Spleen (tissue), 11 donors: ENCODE results near the gene INPP4A. TPM values are rescaled to one million over a fixed set of nuclear protein-coding genes. Genes with fewer than 3 reads are reported as not detected.

Experiments used
- DNase-seq: peaks from one replicate; pipeline ENCODE4 v3.0.0-alpha.2; 2020
- H3K27ac ChIP-seq, 8 donors: fragments of 200-600 bp; sonication (generic) in 7 of 8; 1 replicate in 4 of 8; 2 replicates in 4 of 8; pipeline versions ENCODE4 v1.5.0 to v1.8.0; 2016 to 2021; ENCODE audit warnings: inconsistent platforms in 4 of 8, mild to moderate bottlenecking in 4 of 8, moderate library complexity in 1 of 8
- H3K27me3 ChIP-seq, 7 donors: fragments of 200-600 bp; sonication (generic) in 6 of 7; replicated peaks in 1 of 7; 1 replicate in 4 of 7; 2 replicates in 3 of 7; pipeline versions ENCODE4 v1.5.0 to v1.8.0; 2016 to 2021; ENCODE audit warnings: inconsistent platforms in 3 of 7, mild to moderate bottlenecking in 1 of 7
- H3K36me3 ChIP-seq, 6 donors: fragments of 200-600 bp; sonication (generic) in 5 of 6; 1 replicate in 4 of 6; 2 replicates in 2 of 6; pipeline versions ENCODE4 v1.5.0 to v1.8.0; 2016 to 2021; ENCODE audit warnings: inconsistent platforms in 2 of 6
- H3K4me1 ChIP-seq, 6 donors: fragments of 200-600 bp; sonication (generic) in 5 of 6; 1 replicate in 3 of 6; 2 replicates in 3 of 6; pipeline versions ENCODE4 v1.5.0 to v1.8.0; 2016 to 2021; ENCODE audit warnings: inconsistent platforms in 3 of 6
- H3K4me3 ChIP-seq, 8 donors: fragments of 200-600 bp; sonication (generic) in 7 of 8; 1 replicate in 4 of 8; 2 replicates in 4 of 8; pipeline versions ENCODE4 v1.5.0 to v1.8.0; 2016 to 2021; ENCODE audit warnings: inconsistent platforms in 4 of 8, mild to moderate bottlenecking in 4 of 8, moderate library complexity in 2 of 8
- H3K9me3 ChIP-seq, 8 donors: fragments of 200-600 bp; sonication (generic) in 7 of 8; 1 replicate in 4 of 8; 2 replicates in 4 of 8; pipeline versions ENCODE4 v1.5.0 to v1.8.0; 2016 to 2021; ENCODE audit warnings: inconsistent platforms in 4 of 8
- POLR2A ChIP-seq, 3 donors: fragments of 450-650 bp; IDR thresholded peaks; one replicate each; pipeline ENCODE4 v1.5.1; 2017; ENCODE audit warnings: antibody characterized with exemption in 3 of 3, mild to moderate bottlenecking in 1 of 3
- POLR2AphosphoS5 ChIP-seq, 3 donors: sonication (generic); formaldehyde crosslinking; IDR thresholded peaks; one replicate each; pipeline ENCODE4 v1.5.1; 2017; ENCODE audit warnings: antibody characterized with exemption in 3 of 3
- WGBS, 5 donors: extraction: QIAGEN DNeasy Blood & Tissue Kit in 3 of 5; methylation state at CpG; one replicate each; pipeline versions ENCODE4 v1.1.5 to v1.1.7; 2013 to 2018; 5-methylcytosine and 5-hydroxymethylcytosine counted together
- intact Hi-C: fragments of 100-400 bp; cut with DNase I; formaldehyde crosslinking; loops from one replicate; pipeline ENCODE4 v1.15.0; 2023; ENCODE audit warnings: low total_unique reads
- polyA plus RNA-seq, 3 donors: library from polyadenylated mRNA; stranded (reverse); fragments of 200-250 nt; gene quantifications; one replicate each; pipeline ENCODE4 v1.2.1, GENCODE V29; 2013
- total RNA-seq, 7 donors: library from RNA; depleted of rRNA in 3 of 7; stranded (reverse); fragments of >200 nt in 3 of 7; fragmentation: NEBNext Ultra II Directional in 4 of 7; extraction: Animal tissue kit (Norgen Biotek cat#: 25700) in 4 of 7; gene quantifications; one replicate each; pipeline versions ENCODE4 v1.1.0 to v1.2.1, GENCODE V29; 2016 to 2021
- TF ChIP-seq, protein P1 (sequence below), 11 experiments: fragments of 200-600 bp in 7 of 11; fragments of 450-650 bp in 4 of 11; sonication (generic) in 4 of 11; IDR thresholded peaks in 8 of 11; conservative IDR thresholded peaks in 3 of 11; 1 replicate in 7 of 11; 2 replicates in 4 of 11; pipeline versions ENCODE4 v1.4.0 to v1.8.0; 2016 to 2021; ENCODE audit warnings: antibody characterized with exemption in 11 of 11, inconsistent platforms in 4 of 11, mild to moderate bottlenecking in 1 of 11
- donor health status: healthy with polysubstance abuse.
- donor health status: DM: no; HTN: no; CAD: no; lungs with moderate emphysema.
- donor health status: DM: no; HTN: no; CAD: no.
- donor health status: Bipolar disorder and iron deficiency.
- donor health status: healthy.
- donor health status: DM: no; HTN: no; CAD: no.
- donor health status: DM: yes; HTN: yes; CAD: no.

INPP4A gene
- total and polyA plus RNA-seq, 10 donors = 6.4 to 102 (median 69.2) TPM

DNA sequence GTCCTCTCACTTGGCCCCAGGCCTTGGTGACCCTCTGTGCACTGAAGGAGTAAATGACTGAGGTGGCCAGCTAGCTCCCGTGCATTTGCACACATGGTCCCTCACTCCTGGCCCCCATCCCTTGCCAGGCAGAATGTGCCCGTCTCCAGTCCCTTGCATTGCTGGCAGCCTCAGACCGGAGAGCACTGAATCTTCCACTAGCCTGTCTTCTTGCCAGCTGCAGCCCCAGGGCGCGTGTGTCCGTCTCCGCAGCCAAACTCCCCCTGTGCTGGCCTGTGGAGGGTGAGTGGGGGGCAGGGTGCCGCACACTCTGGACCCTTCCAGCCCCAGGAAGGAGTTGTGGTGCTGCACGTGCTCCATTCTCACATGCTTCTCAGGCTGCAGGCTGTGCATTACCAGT lies 35.9 kb downstream of the INPP4A start:
- Histone ChIP-seq H3K27ac (peak overlapping the region in 2 of 8 donors; percentile 50 to 71), H3K4me1 (peaks cover 34 to 100% (median 85%) of the 10 kb centered on the region in 6 donors), H3K27me3 (no peaks in the 10 kb centered on the region), H3K9me3 (no peaks in the 10 kb centered on the region), H3K36me3 (peaks cover 0 to 21% (median 0%) of the 10 kb centered on the region in 6 donors), H3K4me3 (no peak overlapping the region)
- DNase-seq = peak; percentile 57
- peak in 1 of 3 donors; percentile 23 for TF ChIP-seq POLR2AphosphoS5 (IDR thresholded peaks at IDR 0.05)
- TF ChIP-seq, protein P1, sequence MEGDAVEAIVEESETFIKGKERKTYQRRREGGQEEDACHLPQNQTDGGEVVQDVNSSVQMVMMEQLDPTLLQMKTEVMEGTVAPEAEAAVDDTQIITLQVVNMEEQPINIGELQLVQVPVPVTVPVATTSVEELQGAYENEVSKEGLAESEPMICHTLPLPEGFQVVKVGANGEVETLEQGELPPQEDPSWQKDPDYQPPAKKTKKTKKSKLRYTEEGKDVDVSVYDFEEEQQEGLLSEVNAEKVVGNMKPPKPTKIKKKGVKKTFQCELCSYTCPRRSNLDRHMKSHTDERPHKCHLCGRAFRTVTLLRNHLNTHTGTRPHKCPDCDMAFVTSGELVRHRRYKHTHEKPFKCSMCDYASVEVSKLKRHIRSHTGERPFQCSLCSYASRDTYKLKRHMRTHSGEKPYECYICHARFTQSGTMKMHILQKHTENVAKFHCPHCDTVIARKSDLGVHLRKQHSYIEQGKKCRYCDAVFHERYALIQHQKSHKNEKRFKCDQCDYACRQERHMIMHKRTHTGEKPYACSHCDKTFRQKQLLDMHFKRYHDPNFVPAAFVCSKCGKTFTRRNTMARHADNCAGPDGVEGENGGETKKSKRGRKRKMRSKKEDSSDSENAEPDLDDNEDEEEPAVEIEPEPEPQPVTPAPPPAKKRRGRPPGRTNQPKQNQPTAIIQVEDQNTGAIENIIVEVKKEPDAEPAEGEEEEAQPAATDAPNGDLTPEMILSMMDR (IDR thresholded peaks at IDR 0.05 in 8 of 11, conservative IDR thresholded peaks at IDR 0.05 in 3 of 11) = no peak
- WGBS, 5 donors = 90 to 98% (median 95%) methylated on average over 9 of the region's 9 CpGs
- intact Hi-C loops = no loop called here

DNA sequence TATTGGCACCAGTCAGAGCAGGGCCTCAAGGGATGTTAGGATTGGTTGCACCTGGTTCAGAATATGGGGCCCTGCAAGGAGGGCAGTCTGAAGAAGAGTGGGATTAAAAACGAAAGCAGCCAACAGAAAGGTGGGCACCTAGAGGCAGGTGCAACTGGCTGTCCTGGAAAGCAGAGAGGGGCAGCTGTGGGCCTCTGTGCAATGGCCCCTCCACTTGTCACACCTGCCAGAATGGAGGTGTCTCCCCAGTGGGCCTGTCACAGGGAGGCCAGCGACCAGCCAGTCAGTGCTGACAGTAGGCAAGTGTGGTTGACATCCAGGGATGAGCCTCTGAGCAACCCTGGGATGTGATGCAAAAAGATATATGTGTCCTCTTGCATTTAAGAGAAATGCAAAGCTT lies 37.7 kb downstream of the INPP4A start:
- Histone ChIP-seq H3K4me1 (peaks cover 34 to 100% (median 90%) of the 10 kb centered on the region in 6 donors), H3K27ac (peak overlapping the region in 3 of 8 donors; percentile 21 to 71 (median 33)), H3K4me3 (no peak overlapping the region), H3K9me3 (no peaks in the 10 kb centered on the region), H3K27me3 (no peaks in the 10 kb centered on the region), H3K36me3 (peaks cover 0 to 17% (median 0%) of the 10 kb centered on the region in 6 donors)
- WGBS, 5 donors = 70 to 84% (median 80%) methylated on average over 2 of the region's 2 CpGs
- DNase-seq = peak; percentile 47
- TF ChIP-seq POLR2A (IDR thresholded peaks at IDR 0.05) = no peak
- TF ChIP-seq, protein P1 (IDR thresholded peaks at IDR 0.05 in 8 of 11, conservative IDR thresholded peaks at IDR 0.05 in 3 of 11) = no peak
- TF ChIP-seq POLR2AphosphoS5 (IDR thresholded peaks at IDR 0.05) = no peak
- intact Hi-C loops = no loop called here

GRCh38 chr2:98483257-98483861 lies 38.7 kb downstream of the INPP4A start:
- no peak for TF ChIP-seq POLR2A (IDR thresholded peaks at IDR 0.05)
- no peak for TF ChIP-seq POLR2AphosphoS5 (IDR thresholded peaks at IDR 0.05)
- TF ChIP-seq, protein P1 (IDR thresholded peaks at IDR 0.05 in 8 of 11, conservative IDR thresholded peaks at IDR 0.05 in 3 of 11) = no peak
- H3K27me3 ChIP-seq = no peaks in the 10 kb centered on the region
- peaks cover 38 to 100% (median 90%) of the 10 kb centered on the region in 6 donors for H3K4me1 ChIP-seq
- intact Hi-C loops = no loop called here
- peak overlapping the region in 1 of 8 donors; percentile 12 for H3K4me3 ChIP-seq
- peak; percentile 71 for DNase-seq
- 59 to 70% (median 63%) methylated on average over 6 of the region's 6 CpGs for WGBS, 5 donors
- H3K27ac ChIP-seq = peak overlapping the region in 4 of 8 donors; percentile 20 to 71 (median 27)
- H3K9me3 ChIP-seq = no peaks in the 10 kb centered on the region
- H3K36me3 ChIP-seq = peaks cover 0 to 7% (median 0%) of the 10 kb centered on the region in 6 donors

DNA sequence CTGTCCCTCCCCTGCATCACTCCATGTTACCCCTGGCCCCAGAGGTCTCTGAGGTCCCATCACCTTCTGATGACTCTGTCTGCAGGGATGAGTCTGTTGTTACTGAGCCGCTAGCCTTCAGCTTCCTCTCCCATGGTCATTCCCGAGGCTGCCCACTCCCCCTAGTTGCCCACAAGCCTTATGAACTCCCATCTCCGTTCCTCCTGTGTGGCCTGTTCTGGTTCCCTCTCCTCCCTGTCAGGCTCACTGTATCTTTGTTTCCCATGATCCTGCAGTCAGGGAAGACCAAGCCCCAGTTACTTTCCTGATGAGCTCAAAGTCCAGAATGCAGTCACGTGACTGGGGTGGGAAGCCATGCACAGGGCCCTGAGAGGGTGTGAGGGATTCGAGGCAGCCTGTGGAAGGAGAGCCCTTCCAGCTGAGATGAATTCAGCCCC lies 39.5 kb downstream of the INPP4A start:
- DNase-seq = peak; percentile 68
- H3K4me1 ChIP-seq = peaks cover 33 to 100% (median 88%) of the 10 kb centered on the region in 6 donors
- no peak overlapping the region for H3K4me3 ChIP-seq
- peak overlapping the region in 2 of 8 donors; percentile 33 to 71 for H3K27ac ChIP-seq
- H3K36me3 ChIP-seq = peaks cover 0 to 7% (median 0%) of the 10 kb centered on the region in 6 donors
- intact Hi-C loops = no loop called here
- no peak for TF ChIP-seq POLR2A (IDR thresholded peaks at IDR 0.05)
- TF ChIP-seq, protein P1 (IDR thresholded peaks at IDR 0.05 in 8 of 11, conservative IDR thresholded peaks at IDR 0.05 in 3 of 11) = no peak
- no peak for TF ChIP-seq POLR2AphosphoS5 (IDR thresholded peaks at IDR 0.05)
- no peaks in the 10 kb centered on the region for H3K27me3 ChIP-seq
- H3K9me3 ChIP-seq = no peaks in the 10 kb centered on the region
- WGBS, 5 donors = 70 to 91% (median 84%) methylated on average over 5 of the region's 5 CpGs
